Right kidney (tissue), 9 donors: ENCODE data around the gene KDM4F.
"Not testable (repeated sequence)": the region's sequence is repeated elsewhere in the genome, so short reads cannot be mapped to it uniquely, and the experiment has no call there.

ENCODE experiments used
- DNase-seq: peaks from one replicate; pipeline ENCODE4 v3.0.0-alpha.2; 2016
- long read RNA-seq, 8 donors: transcript quantifications; one replicate each; lab custom pipeline, GENCODE V29; 2026

The KDM4F gene
- long read RNA-seq, donor 1 = 0 reads
- long read RNA-seq, donor 2 = 0 reads
- long read RNA-seq, donor 3 = 0 reads
- long read RNA-seq, donor 4 = 0 reads
- long read RNA-seq, donor 5 = 0 reads
- long read RNA-seq, donor 6 = 0 reads
- long read RNA-seq, donor 7 = 0 reads
- long read RNA-seq, donor 8 = 0 reads

DNA sequence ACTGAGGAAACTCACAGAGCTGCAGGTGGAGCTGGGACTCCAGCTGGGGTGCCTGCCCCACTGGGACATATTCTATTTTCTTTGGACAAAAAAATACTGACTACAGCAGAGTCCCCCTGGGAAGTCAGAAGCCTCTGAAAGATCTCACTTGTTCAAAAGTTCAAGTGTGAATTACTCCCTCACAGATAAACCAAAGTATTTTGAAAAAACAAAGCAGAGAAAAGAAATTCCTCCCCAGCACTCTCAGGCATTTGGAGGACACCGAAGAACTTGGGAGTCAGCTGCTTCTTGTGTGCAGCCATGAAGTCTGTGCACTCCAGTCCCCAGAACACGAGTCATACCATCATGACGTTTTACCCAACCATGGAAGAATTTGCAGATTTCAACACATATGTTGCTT lies at the start of gene KDM4F:
Gene KDM4F (plus strand): TSS at position 301 of the 400 bp plus-strand sequence.
- not testable (repeated sequence) for DNase-seq

DNA sequence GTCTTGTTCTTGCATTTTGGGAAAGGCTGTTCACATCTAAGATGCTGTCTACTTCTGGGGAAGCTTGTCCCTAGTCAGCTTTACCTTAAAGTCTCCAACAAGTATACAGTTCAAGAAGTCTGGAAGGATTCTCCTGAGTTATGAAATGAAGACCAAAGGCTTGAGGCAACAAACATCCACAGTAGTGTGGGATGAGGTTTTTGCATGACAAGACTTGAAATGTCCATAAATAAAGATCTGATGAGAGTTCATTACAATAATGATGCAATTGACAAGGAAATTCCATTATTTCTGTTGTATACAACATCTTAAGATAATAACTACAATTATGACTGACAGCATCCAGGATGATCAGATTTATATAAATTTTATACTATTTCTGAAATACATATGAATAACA lies 45.5 kb upstream of the KDM4F start:
- DNase-seq = no peak

- no peak for DNase-seq
Measured at GRCh38 chr11:95005642-95006041, 43.6 kb upstream of the KDM4F start.

DNA sequence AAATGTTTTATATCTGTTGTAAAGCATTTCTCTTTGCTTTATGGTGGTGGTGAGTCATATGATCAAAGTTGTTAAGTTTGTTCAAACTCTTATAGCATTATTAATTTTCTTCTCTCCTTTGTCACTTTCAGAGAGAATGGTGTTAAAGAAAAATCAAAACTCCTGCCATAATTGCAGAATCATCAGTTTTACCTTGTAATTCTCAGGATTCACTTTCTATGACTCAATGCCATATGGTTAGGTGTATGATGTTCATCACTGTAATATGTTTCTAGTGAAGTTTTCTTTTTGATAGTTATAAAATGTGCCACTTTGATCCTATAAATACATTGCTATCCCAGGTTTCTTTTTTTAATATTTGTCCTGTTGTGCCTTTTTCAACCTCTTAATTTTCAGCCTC lies 37.8 kb upstream of the KDM4F start:
- DNase-seq = no peak

DNA sequence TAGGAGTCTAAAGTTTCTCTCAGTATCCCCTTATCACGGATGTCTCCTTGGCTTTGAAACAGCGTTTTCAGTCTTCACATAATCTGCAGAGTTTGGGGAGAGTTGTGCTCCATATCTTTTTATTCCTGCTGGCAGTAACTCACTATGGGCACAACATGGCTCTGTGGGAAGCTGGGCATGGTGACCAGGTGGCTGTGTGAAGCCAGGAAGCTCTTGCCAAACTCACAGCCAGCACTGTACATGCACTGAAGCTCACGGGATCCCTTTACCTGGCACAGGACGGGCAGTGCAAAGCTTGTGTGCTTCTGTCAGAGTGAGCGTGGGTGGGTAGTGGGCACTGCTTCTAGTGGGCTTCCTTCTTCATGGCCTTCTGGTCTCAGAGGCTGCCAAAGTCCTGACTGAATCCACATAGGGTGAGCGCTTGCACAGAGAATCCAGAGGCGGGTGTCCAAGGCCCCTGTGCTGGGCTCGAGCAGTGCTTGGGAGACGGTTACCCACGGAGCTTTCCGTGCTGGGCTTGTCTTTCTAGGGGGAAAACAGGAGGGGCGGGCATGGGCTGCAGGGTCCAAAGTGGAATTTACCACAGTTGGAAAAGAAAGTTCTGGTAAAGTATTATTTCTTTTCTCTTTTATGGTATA lies 34.9 kb upstream of the KDM4F start:
- no peak for DNase-seq

- no peak for DNase-seq
Measured at GRCh38 chr11:95016139-95016538, 33.1 kb upstream of the KDM4F start.

- not testable (repeated sequence) for DNase-seq
Measured at GRCh38 chr11:95021468-95021867, 27.8 kb upstream of the KDM4F start.

DNA sequence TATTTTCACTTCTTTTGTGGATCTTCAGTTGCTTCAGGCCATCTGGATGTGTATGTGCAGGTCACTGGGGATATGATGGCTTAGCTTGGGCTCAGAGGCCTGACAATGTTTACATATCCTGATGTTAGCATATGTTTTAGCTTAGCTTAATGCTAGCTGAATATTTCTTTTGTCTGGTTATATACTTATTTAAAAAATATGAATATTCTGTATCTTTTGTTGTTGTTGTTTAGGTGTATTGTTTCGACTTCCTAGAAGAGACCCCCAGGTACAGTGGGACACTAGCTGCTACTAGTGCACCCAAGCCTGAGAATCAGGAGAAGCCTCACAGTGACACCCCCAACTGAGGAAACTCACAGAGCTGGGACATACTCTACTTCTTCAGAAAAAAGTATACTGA lies 24.3 kb upstream of the KDM4F start, which contains the start of gene KDM4E:
Gene KDM4E (plus strand): TSS at position 301 of the 400 bp plus-strand sequence. CDS start 300 bp downstream, outside the sequence.
- no peak for DNase-seq

DNA sequence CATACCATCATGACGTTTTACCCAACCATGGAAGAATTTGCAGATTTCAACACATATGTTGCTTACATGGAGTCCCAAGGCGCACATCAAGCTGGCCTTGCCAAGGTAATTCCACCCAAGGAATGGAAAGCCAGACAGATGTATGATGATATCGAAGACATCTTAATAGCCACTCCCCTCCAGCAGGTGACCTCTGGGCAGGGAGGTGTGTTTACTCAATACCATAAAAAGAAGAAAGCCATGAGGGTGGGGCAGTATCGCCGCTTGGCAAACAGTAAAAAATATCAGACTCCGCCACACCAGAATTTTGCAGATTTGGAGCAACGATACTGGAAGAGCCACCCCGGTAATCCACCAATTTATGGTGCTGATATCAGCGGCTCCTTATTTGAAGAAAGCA lies 23.6 kb upstream of the KDM4F start:
- not testable (repeated sequence) for DNase-seq

- DNase-seq = no peak
Measured at GRCh38 chr11:95028357-95028756, 20.9 kb upstream of the KDM4F start.

GRCh38 chr11:95033051-95033450 lies 16.2 kb upstream of the KDM4F start:
- no peak for DNase-seq

GRCh38 chr11:95035316-95035715 lies 13.9 kb upstream of the KDM4F start:
- no peak for DNase-seq

DNA sequence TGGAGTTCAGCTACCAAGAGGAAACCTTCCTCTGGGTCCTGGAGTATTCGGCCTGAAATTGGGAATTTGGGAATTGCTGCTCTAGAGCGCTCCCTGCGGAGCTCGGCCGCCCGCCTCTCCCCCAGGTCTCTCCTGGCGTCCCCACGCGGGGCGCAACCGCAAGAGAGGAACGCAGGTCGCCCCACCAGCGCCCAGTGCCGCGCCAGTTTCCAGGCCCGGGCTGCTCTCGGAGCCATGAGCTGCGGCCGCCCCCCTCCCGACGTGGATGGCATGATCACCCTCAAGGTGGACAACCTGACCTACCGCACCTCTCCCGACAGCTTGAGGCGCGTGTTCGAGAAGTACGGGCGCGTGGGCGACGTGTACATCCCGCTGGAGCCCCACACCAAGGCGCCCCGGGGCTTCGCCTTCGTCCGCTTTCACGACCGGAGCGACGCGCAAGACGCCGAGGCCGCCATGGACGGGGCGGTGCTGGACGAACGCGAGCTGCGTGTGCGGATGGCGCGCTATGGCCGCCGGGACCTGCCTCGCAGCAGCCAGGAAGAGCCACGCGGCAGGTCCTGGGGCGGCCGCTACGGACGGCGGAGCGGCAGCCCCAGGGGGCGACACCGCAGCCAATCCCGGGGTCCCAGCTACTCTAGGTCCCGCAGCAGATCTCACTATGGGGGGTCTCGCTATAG lies 11.7 kb upstream of the KDM4F start:
- DNase-seq = peak; percentile 65

- no peak for DNase-seq
Measured at GRCh38 chr11:95042239-95042638, 7.0 kb upstream of the KDM4F start.

DNA sequence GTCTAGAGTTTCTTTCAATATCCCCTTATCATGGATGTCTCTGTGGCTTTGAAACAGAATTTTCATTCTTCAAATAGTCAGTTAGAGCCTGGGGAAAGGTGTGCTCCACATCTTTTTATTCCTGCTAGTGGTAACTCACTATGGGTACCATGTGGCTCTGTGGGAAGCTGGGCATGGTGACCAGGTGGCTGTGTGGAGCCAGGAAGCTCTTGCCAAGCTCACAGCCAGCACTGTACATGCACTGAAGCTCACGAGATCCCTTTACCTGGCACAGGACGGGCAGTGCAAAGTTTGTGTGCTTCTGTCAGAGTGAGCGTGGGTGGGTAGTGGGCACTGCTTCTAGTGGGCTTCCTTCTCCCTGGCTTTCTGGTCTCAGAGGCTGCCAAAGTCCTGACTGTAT lies 6.3 kb upstream of the KDM4F start:
- DNase-seq = no peak

DNA sequence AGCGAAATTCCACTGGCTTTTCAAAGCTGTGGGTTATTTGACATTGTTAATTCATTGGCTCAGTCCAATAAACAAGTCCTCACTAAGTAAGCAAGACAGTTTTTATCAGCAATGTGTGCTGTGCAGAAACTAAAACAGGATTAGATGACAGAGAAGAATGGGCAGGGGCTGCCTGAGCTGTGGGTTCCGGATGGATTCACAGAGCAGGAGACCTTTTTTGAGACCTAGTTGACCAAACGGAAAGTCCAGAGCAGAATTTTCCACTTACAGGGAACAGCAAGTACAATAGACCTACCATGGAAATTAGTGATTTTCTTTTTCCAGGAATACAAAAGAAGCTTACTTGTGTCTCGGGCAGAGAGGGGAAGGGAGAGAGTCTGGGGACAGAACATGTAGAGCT lies 5.2 kb upstream of the KDM4F start:
- no peak for DNase-seq

GRCh38 chr11:95045812-95046211 lies 3.4 kb upstream of the KDM4F start:
- no peak for DNase-seq

- DNase-seq = no peak
Measured at GRCh38 chr11:95050595-95051202, 1.5 kb downstream of the KDM4F start.

GRCh38 chr11:95054356-95054755 lies 5.1 kb downstream of the KDM4F start:
- no peak for DNase-seq

- DNase-seq = no peak
Measured at GRCh38 chr11:95055283-95055897, 6.2 kb downstream of the KDM4F start.

DNA sequence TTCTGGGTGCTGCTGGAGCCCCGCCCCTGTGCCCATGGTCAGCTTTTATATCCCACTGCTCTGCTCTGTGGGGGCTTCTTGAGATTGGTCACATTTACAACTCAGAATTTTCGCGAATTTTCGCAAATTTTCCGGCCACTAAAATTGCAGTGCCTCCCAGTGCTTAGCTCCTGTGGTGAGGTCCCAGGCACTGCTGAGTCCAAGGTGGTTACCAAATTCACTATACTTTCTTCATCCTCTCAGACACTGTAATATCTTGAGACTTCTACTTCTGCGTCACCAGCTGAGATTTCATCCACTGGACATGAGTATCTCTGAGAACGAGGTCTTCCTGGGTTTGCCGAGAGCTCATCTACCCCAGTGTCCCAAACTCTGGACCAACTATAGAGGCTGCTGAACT lies 8.7 kb downstream of the KDM4F start:
- no peak for DNase-seq

- DNase-seq = no peak
Measured at GRCh38 chr11:95058621-95059020, 9.4 kb downstream of the KDM4F start.

- no peak for DNase-seq
Measured at GRCh38 chr11:95059046-95059445, 9.8 kb downstream of the KDM4F start.
